ENCODE data around the gene HERC2. TPM values are rescaled to one million over a fixed set of nuclear protein-coding genes. Genes with fewer than 3 reads are reported as not detected.

Gene HERC2
- total and polyA plus RNA-seq, 9 of the 15 experiments (the other 6 are each of a cell fraction or from before 2014, with no cell fraction given) = 10.6 to 84.0 (median 42.6) TPM

DNA sequence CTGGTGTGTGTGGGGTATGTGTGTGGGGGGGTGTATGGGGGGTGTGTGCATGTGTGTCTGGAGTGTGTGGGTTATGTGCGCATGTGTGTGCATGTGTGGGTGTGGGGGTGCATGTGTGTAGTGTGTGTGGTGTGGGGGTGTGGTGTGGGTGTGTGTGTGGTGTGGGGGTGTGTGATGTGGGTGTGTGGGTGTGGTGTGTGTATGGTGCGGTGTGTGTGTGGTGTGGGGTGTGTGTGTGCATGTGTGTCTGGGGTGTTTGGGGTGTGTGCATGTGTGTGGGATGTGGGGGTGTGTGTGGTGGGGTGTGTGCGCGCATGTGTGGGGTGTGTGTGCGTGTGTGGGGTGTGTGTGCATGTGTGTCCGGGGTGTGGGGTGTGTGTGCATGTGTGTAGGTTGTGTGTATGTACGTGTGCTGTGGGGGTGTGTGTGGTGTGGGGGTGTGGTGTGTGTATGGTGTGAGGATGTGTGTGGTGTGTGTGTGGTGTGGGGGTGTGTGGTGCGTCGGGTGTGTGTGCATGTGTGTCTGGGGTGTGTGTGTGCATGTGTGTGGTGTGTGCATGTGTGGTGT is 216.7 kb downstream of the HERC2 start:
- Histone ChIP-seq H3K27me3 (ENCODE audit: control insufficient read depth in 2 of 2, insufficient read depth in 2 of 2, low read length in 2 of 2) (peaks cover 0 to 12% of the 10 kb centered on the region in 2 experiments; a peak in 3 of 5 replicates), H3K79me2 (ENCODE audit: control insufficient read depth, insufficient read depth, low read length) (no peaks in the 10 kb centered on the region), H4K20me1 (replicated peaks; ENCODE audit: control insufficient read depth, insufficient read depth, low read length) (no peaks in the 10 kb centered on the region; the same call in 1 of the 2 replicates), H3K4me1 (replicated peaks in 1 of 2; ENCODE audit: control insufficient read depth in 2 of 2, insufficient read depth in 2 of 2, low read length in 2 of 2) (peaks cover 0 to 13% of the 10 kb centered on the region in 2 experiments; a peak in 2 of 5 replicates), H3K9me3 (replicated peaks; ENCODE audit: control insufficient read depth, insufficient read depth, low read depth, low read length) (peaks cover 3% of the 10 kb centered on the region; the same call in 1 of the 2 replicates), H3K9me1 (ENCODE audit: control insufficient read depth, insufficient read depth, low read length) (no peaks in the 10 kb centered on the region), H3K4me2 (ENCODE audit: insufficient read depth, low read length) (no peak overlapping the region), H3K27ac (ENCODE audit: extremely low read depth, low read depth, low read length) (no peak overlapping the region), H3K4me3 (no peak overlapping the region), H2AFZ (ENCODE audit: low read depth, low read length) (no peak overlapping the region), H3K9ac (ENCODE audit: insufficient read depth in 1 of 2, low read depth in 2 of 2, low read length in 2 of 2) (no peak overlapping the region), H3K36me3 (ENCODE audit: control insufficient read depth, insufficient read depth, low read length) (no peaks in the 10 kb centered on the region)
- no peak for FAIRE-seq
- BruUV-seq (replicated peaks) = no TSS peak
- in situ Hi-C loops (cut with MboI) (no loop called here), intact Hi-C loops (cut with micrococcal nuclease) (no loop called here)
- no peak for DNase-seq (ENCODE audit: extremely low read depth in 1 of 4, low spot score in 3 of 4)
- TF ChIP-seq MYNN (IDR thresholded peaks at IDR 0.05) (no peak), MYNN (CRISPR knock-in tag; IDR thresholded peaks at IDR 0.05) (no peak), EGR1 (conservative IDR thresholded peaks at IDR 0.05) (0 out of 2 replicates have a peak, but pooled peaks have one; percentile 30)
- POLR2A ChIA-PET = no interaction called here
- no peak for ATAC-seq
- CTCF ChIA-PET (ENCODE audit: low intra/inter-chr PET ratio) = no interaction called here
- WGBS (ENCODE audit: insufficient coverage, low coverage, missing lambda C conversion rate) = 0% methylated on average over 4 of the region's 9 CpGs

DNA sequence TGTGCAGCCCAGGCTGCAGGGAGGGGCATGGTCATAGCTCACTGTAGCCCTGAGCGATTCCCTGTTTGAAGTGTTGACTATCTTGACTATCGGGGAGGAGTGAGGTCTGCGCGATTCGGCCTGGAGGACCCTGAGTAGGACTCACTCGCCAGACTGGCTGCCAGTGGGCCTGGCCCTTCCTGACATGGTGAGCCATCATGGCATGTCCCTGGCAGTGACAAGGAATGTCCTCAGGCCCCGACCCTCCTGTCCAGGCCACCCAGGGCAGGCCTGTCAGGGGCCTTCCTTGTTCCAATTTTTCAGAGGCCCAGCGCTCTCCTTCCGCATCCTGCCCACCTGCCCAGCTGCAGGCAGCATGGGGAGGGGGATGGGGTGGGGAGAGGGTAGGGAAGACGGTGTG is 217.7 kb downstream of the HERC2 start:
- TF ChIP-seq, protein P1, sequence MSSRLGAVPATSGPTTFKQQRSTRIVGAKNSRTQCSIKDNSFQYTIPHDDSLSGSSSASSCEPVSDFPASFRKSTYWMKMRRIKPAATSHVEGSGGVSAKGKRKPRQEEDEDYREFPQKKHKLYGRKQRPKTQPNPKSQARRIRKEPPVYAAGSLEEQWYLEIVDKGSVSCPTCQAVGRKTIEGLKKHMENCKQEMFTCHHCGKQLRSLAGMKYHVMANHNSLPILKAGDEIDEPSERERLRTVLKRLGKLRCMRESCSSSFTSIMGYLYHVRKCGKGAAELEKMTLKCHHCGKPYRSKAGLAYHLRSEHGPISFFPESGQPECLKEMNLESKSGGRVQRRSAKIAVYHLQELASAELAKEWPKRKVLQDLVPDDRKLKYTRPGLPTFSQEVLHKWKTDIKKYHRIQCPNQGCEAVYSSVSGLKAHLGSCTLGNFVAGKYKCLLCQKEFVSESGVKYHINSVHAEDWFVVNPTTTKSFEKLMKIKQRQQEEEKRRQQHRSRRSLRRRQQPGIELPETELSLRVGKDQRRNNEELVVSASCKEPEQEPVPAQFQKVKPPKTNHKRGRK (tag; IDR thresholded peaks at IDR 0.05) = no peak
- no peak for TF ChIP-seq E2F3 (CRISPR knock-in tag; IDR thresholded peaks at IDR 0.05)
- no peak for TF ChIP-seq CREB1 (IDR thresholded peaks at IDR 0.05)
- no peak for TF ChIP-seq CREB1 (CRISPR knock-in tag; IDR thresholded peaks at IDR 0.05)
- no peak for TF ChIP-seq TAF9B (IDR thresholded peaks at IDR 0.05; ENCODE audit: partially characterized antibody)
- TF ChIP-seq PCBP2 (IDR thresholded peaks at IDR 0.05; ENCODE audit: low read depth, low read length, poor library complexity, severe bottlenecking) = no peak
- TF ChIP-seq SIN3B (IDR thresholded peaks at IDR 0.05; ENCODE audit: low read depth) = no peak
- TF ChIP-seq ZNF23 (CRISPR knock-in tag; IDR thresholded peaks at IDR 0.05) = no peak
- Histone ChIP-seq H3K36me3 (ENCODE audit: control insufficient read depth, insufficient read depth, low read length) (no peaks in the 10 kb centered on the region), H3K27ac (ENCODE audit: extremely low read depth, low read depth, low read length) (no peak overlapping the region), H3K9me3 (replicated peaks; ENCODE audit: control insufficient read depth, insufficient read depth, low read depth, low read length) (peaks cover 3% of the 10 kb centered on the region; the same call in 1 of the 2 replicates), H3K4me3 (no peak overlapping the region), H3K4me2 (ENCODE audit: insufficient read depth, low read length) (no peak overlapping the region), H3K9ac (ENCODE audit: insufficient read depth in 1 of 2, low read depth in 2 of 2, low read length in 2 of 2) (no peak overlapping the region; a peak in 1 of 4 replicates), H3K27me3 (ENCODE audit: control insufficient read depth in 2 of 2, insufficient read depth in 2 of 2, low read length in 2 of 2) (peaks cover 0 to 14% of the 10 kb centered on the region in 2 experiments; a peak in 3 of 5 replicates), H3K4me1 (replicated peaks in 1 of 2; ENCODE audit: control insufficient read depth in 2 of 2, insufficient read depth in 2 of 2, low read length in 2 of 2) (peaks cover 5 to 20% of the 10 kb centered on the region in 2 experiments; a peak in 4 of 5 replicates), H3K79me2 (ENCODE audit: control insufficient read depth, insufficient read depth, low read length) (no peaks in the 10 kb centered on the region), H4K20me1 (replicated peaks; ENCODE audit: control insufficient read depth, insufficient read depth, low read length) (no peaks in the 10 kb centered on the region), H2AFZ (ENCODE audit: low read depth, low read length) (no peak overlapping the region), H3K9me1 (ENCODE audit: control insufficient read depth, insufficient read depth, low read length) (no peaks in the 10 kb centered on the region)
- no TSS peak for BruUV-seq (replicated peaks)
- intact Hi-C loops (cut with micrococcal nuclease) (no loop called here), in situ Hi-C loops (cut with MboI) (no loop called here)
- ATAC-seq (no peak), FAIRE-seq (no peak), DNase-seq (ENCODE audit: extremely low read depth in 1 of 4, low spot score in 3 of 4) (no peak)
- WGBS (ENCODE audit: insufficient coverage, low coverage, missing lambda C conversion rate) = 34% methylated on average over 8 of the region's 10 CpGs
- ChIA-PET POLR2A (no interaction called here), CTCF (ENCODE audit: low intra/inter-chr PET ratio) (no interaction called here)
